Lower leg skin (tissue), 3 donors: ENCODE measurements around the gene GPR4.

Source experiments
- POLR2A ChIP-seq, 2 donors: fragments of 450-650 bp; IDR thresholded peaks; one replicate each; pipeline ENCODE4 v1.6.1; 2016 to 2017; ENCODE audit warnings: antibody characterized with exemption in 2 of 2, mild to moderate bottlenecking in 1 of 2, moderate library complexity in 1 of 2
- TF ChIP-seq, protein P1 (sequence below), 3 donors: fragments of 450-650 bp; IDR thresholded peaks; one replicate each; pipeline ENCODE4 v1.5.1; 2016; ENCODE audit warnings: antibody characterized with exemption in 3 of 3, mild to moderate bottlenecking in 3 of 3, moderate library complexity in 2 of 3

DNA sequence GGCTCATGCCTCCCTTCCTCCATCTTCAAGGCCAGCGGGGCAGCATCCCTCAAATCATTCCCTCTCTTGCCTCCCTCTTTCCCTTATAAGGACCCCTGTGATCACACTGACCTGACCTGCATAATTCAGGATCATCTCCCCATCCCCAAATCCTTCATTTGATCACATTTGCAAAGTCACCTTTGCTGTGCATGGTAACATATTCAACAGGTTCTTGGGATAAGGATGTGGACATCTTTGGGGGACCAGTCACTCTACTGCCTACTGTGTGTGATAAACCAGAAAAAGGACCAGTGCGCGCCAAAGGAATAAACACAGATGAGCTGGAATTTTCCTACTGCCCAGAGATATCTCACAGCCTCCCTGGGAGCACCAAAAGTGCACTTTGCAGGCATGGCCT is 25.3 kb downstream of the GPR4 start:
- TF ChIP-seq, protein P1, sequence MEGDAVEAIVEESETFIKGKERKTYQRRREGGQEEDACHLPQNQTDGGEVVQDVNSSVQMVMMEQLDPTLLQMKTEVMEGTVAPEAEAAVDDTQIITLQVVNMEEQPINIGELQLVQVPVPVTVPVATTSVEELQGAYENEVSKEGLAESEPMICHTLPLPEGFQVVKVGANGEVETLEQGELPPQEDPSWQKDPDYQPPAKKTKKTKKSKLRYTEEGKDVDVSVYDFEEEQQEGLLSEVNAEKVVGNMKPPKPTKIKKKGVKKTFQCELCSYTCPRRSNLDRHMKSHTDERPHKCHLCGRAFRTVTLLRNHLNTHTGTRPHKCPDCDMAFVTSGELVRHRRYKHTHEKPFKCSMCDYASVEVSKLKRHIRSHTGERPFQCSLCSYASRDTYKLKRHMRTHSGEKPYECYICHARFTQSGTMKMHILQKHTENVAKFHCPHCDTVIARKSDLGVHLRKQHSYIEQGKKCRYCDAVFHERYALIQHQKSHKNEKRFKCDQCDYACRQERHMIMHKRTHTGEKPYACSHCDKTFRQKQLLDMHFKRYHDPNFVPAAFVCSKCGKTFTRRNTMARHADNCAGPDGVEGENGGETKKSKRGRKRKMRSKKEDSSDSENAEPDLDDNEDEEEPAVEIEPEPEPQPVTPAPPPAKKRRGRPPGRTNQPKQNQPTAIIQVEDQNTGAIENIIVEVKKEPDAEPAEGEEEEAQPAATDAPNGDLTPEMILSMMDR (IDR thresholded peaks at IDR 0.05): no peak
- no peak for TF ChIP-seq POLR2A (IDR thresholded peaks at IDR 0.05)
